Activated CD8-positive, alpha-beta memory T cell treated with anti-CD3 and anti-CD28 coated beads for 24 hours (primary cell): Measurements from ENCODE around the gene POTEF.
"Not testable (repeated sequence)": the region's sequence is repeated elsewhere in the genome, so short reads cannot be mapped to it uniquely, and the experiment has no call there.

ENCODE experiments used
- DNase-seq: peaks from one replicate; pipeline ENCODE4 v3.0.0-alpha.2; 2020

The POTEF gene

DNA sequence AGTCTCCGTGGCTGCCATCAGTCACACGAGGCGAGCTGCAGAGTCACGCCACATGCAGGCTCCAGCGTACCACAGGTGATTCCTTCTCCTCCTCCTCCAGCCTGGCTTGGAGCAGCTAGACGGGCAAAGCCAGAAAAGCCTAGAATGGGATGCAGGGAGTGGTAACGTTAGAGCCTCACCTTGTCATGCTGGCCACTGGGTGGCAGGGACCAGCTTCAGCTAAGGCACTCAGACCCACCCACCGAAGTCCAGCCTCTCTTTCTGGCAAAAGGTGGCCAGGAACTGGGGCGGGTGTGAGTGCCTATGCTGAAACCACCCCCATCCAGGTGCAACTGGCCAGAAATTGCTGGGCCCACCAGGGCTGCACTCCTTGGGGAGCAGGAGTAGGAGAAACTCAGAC, 1.3 kb downstream of the POTEF start:
- DNase-seq, result not testable (repeated sequence)

DNA sequence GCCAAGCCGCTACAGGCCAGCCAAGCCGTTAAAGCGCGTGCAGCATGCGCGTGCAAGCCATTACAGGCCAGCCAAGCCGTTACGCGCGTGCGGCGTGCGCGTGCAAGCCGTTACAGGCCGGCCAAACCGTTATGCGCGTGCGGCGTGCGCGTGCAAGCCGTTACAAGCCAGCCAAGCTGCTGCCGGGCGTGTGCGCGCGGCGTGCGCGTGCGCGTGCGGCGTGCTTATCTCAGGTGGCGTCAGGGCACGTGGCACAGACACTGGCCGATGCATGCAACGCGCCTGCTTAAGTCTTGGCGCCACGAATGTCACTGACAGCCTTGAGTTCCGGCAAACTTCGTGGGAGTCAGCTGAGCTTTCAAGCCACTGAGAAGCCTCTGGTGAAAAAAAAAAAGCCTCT, 8.1 kb downstream of the POTEF start:
- DNase-seq, result not testable (repeated sequence)

DNA sequence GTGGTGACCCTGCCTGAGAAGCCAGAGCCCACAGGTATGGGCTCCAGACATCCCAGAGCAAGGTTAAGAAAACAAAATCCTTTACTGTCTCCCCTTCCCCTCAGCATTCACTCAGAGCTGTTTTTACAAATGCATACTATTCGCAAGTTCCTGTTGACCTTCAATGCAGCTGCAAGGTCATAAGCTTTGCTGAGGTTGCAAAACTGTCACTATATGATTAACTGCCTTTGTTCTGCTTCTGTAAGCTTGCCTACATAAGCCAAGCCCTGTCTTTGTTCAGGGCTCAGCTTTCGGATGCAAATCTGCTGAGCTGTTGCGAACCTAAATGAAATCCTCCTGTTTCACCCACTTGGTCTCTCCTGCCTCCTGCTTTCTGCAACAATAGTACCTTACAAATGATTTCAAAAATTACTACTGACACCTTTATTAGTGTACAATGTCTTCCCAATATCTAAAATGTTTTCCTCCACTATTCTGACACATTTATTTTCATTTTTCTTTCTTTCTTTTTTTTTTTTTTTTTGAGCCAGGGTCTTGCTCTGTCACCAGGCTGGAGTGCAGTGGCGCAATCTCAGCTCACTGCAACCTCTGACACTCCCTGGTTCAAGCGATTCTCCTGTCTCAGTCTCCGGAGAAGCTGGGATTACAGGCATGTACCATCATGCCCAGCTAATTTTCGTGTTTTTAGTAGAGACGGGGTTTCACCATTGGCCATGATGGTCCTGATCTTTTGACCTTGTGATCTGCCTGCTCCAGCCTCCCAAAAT, 26.2 kb downstream of the POTEF start:
- DNase-seq, result not testable (repeated sequence)

DNA sequence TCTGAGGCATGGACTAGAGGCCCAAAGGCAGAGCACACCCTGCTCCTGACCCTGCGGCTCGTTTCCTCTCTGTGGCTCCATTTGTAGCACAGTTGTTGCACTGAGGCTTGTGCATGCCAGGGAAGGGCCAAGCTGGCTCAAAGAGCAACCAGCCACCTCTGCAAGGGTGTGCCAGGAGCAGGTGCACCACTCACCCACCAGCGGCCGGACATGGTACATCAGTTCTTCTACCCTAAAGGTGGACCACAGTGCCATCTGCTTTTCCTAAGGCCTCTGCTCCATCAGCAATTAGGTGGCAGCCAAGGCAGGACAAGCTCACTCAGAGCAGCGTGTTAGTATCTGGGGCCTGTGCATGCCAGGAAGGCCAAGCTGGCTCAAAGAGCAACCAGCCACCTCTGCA, 66.4 kb downstream of the POTEF start:
- DNase-seq, result not testable (repeated sequence)

DNA sequence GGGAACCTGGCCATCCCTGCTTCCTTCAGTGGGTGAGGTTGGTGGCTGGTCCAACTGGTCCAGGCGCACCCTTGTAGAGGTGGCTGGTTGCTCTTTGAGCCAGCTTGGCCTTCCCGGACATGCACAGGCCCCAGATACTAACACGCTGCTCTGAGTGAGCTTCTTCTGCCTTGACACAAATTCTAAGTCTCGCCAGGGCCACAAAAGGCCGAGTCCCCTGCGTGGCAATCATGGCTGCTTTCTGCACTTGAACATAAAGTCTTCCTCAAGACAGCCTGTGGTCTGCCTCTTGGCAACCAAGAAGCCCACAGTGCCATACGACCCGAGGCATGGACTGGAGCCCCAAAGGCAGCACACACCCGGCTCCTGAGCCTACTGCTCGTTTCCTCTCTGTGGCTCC, 69.0 kb downstream of the POTEF start:
- not testable (repeated sequence) for DNase-seq

DNA sequence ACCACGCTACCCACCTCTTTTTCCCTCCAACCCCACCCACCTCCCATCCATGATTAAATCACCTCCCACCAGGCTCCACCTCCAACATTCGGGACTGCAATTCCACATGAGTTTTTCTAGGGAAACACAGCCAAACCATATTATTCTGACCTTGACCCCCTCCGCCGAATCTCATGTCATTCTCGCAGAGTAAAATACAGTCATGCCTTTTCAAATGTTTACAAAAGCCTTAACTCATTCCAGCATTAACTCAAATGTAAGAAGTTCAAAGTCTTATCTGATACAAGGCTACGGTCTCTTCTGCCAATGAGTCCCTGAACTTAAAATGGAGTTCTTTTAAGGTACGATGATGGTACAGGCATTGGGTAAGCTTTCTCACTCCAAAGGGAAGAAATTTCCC, 72.7 kb downstream of the POTEF start:
- DNase-seq, result not testable (repeated sequence)

GRCh38 chr2:130053217-130053911, 75.7 kb downstream of the POTEF start:
- DNase-seq, result not testable (repeated sequence)

GRCh38 chr2:130052376-130052775, 76.6 kb downstream of the POTEF start:
- not testable (repeated sequence) for DNase-seq

DNA sequence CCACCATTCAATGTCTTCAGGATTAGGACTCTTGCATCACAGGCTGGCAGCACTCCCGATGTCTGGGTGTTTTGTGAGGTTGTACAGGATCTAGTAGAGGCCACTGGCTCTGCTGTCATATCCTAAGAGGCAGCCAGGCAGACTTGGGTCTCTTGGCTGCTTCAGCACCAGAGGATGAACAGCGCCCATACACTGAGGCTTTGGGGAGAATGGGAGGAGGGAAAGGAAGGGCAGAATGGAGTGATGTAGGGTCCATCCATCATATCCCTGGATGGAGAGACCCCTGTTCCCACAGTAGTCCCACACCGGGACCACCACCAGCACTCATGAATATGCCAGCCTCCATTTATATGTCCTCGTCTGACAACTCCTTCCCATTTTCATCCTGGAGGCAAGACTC, 80.6 kb downstream of the POTEF start:
- DNase-seq, result not testable (repeated sequence)

GRCh38 chr2:130038265-130038603, 90.8 kb downstream of the POTEF start:
- DNase-seq, result not testable (repeated sequence)

GRCh38 chr2:130025931-130026330, 103.1 kb downstream of the POTEF start:
- DNase-seq, result not testable (repeated sequence)
